ENCODE data around the gene MS4A4E.
"Not testable (repeated sequence)": the region's sequence is repeated elsewhere in the genome, so short reads cannot be mapped to it uniquely, and the experiment has no call there.

MS4A4E gene

DNA sequence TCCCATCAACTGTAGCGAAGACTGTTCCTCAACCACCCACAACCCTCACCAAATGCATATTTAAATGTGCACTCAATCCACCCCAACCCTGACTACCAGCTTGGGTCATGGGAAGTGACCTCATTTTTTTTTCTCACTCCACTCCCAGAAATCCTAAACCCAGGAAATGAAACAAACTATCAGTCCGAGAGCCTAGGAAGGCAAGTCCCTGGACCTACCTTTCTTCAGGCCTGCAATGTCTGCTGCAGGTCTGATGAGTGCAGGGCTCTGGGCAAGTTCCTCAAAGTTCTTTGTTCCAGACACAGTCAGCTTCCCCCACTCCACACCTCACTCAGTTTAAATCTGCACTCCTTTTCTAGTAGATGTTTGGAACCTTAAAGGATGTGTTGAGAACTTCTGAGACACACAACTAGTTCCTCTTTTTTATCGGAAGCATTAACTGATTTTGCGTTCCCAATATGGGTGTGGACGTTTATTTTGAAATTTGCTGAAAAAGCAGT, at the start of gene MS4A4E:
Gene MS4A4E, minus strand, starts transcription at position 398 of the 500 bp plus-strand sequence. CDS start 13,082 bp downstream, outside the sequence.
- Histone ChIP-seq H3K4me3 (ENCODE audit: low read depth, low read length) (no peak within 1 kb of the TSS), H3K27me3 (ENCODE audit: control insufficient read depth, insufficient read depth, low read length) (no peaks in the 10 kb centered on the region), H3K9me3 (ENCODE audit: control insufficient read depth, insufficient read depth, low read length) (no peaks in the 10 kb centered on the region; the same call in 1 of the 2 replicates), H3K4me1 (ENCODE audit: control insufficient read depth, insufficient read depth, low read length) (no peaks in the 10 kb centered on the region), H3K9ac (ENCODE audit: low read depth, low read length) (no peak within 1 kb of the TSS), H3K27ac (ENCODE audit: low read depth, low read length) (no peak within 1 kb of the TSS), H3K36me3 (ENCODE audit: control insufficient read depth, insufficient read depth, low read length) (no peaks in the 10 kb centered on the region)

DNA sequence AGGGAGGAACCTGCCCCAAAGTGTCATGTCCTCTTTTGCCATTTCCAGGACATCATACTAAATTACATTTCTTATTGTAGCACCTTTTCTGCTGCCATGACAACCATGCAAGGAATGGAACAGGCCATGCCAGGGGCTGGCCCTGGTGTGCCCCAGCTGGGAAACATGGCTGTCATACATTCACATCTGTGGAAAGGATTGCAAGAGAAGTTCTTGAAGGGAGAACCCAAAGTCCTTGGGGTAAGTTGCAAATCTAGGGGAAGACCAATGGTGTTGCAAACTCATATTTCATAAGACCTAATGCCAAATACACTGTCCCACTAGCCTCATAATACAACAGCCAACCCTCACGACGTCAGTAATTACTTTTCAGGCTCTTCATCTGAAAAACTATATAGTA, 49.2 kb upstream of the MS4A4E start:
- Histone ChIP-seq H3K9ac (ENCODE audit: low read depth, low read length) (no peak overlapping the region), H3K27ac (ENCODE audit: low read depth, low read length) (no peak overlapping the region), H3K9me3 (ENCODE audit: control insufficient read depth, insufficient read depth, low read length) (peaks cover 28% of the 10 kb centered on the region)

DNA sequence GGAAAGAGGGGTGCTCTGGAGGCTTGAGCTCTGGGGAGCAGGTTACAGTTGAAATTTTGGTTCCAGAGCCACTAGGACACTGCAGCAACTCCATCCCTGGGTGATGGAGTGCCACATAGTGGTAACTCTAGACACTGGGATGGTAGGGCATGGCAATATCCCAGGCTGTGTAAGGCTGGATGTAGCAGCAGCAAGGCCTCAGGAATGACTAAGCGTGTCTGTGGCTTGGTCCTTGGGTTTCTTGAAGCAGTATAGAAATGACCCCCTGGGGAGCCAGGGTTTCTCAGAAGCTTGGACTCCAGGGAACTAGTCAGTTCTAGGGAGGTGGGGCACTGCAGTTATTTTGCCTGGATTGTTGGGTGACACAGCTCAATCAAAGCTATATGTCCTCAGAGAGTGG, 45.6 kb upstream of the MS4A4E start:
- Histone ChIP-seq H3K27me3 (ENCODE audit: control insufficient read depth, insufficient read depth, low read length) (no peaks in the 10 kb centered on the region), H3K9me3 (ENCODE audit: control insufficient read depth, insufficient read depth, low read length) (peaks cover 36% of the 10 kb centered on the region), H3K4me1 (ENCODE audit: control insufficient read depth, insufficient read depth, low read length) (peaks cover 6% of the 10 kb centered on the region; the same call in 1 of the 2 replicates), H3K36me3 (ENCODE audit: control insufficient read depth, insufficient read depth, low read length) (no peaks in the 10 kb centered on the region), H3K27ac (ENCODE audit: low read depth, low read length) (no peak overlapping the region), H3K9ac (ENCODE audit: low read depth, low read length) (no peak overlapping the region), H3K4me3 (ENCODE audit: low read depth, low read length) (no peak overlapping the region)

More for the DNA sequence above, 49.2 kb upstream of the MS4A4E start:
- no peaks in the 10 kb centered on the region for H3K36me3 ChIP-seq (ENCODE audit: control insufficient read depth, insufficient read depth, low read length)
- no peaks in the 10 kb centered on the region for H3K27me3 ChIP-seq (ENCODE audit: control insufficient read depth, insufficient read depth, low read length)
- H3K4me1 ChIP-seq (ENCODE audit: control insufficient read depth, insufficient read depth, low read length), result no peaks in the 10 kb centered on the region
- H3K4me3 ChIP-seq (ENCODE audit: low read depth, low read length), result no peak overlapping the region

DNA sequence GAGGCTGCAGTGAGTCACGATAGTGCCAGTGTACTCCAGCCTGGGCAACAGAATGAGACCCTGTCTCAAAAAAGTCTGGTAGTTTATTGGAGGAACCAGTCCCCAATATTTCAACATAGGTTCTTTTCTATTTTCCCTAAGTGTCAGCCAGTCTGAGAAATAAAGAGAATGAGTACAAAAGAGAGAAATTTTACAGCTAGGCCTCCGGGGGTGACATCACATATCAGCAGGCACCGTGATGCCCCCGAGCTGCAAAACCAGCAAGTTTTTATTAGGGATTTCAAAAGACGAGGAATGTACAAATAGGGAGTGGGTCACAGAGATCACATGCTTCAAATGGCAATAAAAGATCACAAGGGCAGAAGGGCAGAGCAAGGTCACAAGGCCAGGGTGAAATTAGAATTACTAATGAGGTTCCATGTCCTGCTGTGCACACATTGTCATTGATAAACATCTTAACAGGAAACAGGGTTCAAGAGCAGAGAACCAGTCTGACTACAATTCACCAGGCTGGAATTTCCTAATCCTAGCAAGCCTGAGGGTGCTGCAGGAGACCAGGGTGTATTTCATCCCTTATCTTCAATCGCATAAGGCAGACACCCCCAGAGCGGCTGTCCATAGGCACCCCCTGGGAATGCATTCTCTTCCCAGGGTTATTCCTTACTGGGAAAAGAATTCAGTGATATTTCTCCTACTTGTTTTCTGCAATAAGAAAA, 42.6 kb upstream of the MS4A4E start:
- H3K36me3 ChIP-seq (ENCODE audit: control insufficient read depth, insufficient read depth, low read length); H3K9ac ChIP-seq (ENCODE audit: low read depth, low read length); H3K4me3 ChIP-seq (ENCODE audit: low read depth, low read length); H3K27me3 ChIP-seq (ENCODE audit: control insufficient read depth, insufficient read depth, low read length); H3K4me1 ChIP-seq (ENCODE audit: control insufficient read depth, insufficient read depth, low read length): not testable (repeated sequence)
- H3K27ac ChIP-seq (ENCODE audit: low read depth, low read length), result peak overlapping the region; percentile 47
- H3K9me3 ChIP-seq (ENCODE audit: control insufficient read depth, insufficient read depth, low read length), result peaks cover 36% of the 10 kb centered on the region

DNA sequence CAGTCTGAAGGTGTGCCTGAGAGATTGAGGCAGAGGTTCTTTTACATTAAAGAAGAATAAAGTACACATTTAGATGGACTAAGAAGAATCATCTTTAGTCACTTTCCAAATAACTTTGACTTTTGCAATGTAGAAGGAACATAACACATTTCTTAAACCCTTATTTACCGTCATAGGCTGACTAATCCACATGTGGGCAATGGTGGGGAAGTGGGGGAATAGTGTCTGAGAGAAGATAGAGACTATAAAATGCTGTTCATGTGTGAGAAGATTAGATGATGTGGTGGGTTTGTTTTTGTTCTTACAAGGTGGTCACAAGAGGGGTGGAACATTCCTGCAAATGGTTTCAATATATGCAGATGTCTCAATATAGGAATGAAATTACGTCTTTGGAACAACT, 39.3 kb upstream of the MS4A4E start:
- no peaks in the 10 kb centered on the region for H3K27me3 ChIP-seq (ENCODE audit: control insufficient read depth, insufficient read depth, low read length)
- no peak overlapping the region for H3K27ac ChIP-seq (ENCODE audit: low read depth, low read length)
- no peak overlapping the region for H3K4me3 ChIP-seq (ENCODE audit: low read depth, low read length)
- H3K9me3 ChIP-seq (ENCODE audit: control insufficient read depth, insufficient read depth, low read length), result peaks cover 9% of the 10 kb centered on the region
- peaks cover 6% of the 10 kb centered on the region; the same call in 1 of the 2 replicates for H3K4me1 ChIP-seq (ENCODE audit: control insufficient read depth, insufficient read depth, low read length)
- H3K9ac ChIP-seq (ENCODE audit: low read depth, low read length), result no peak overlapping the region
- H3K36me3 ChIP-seq (ENCODE audit: control insufficient read depth, insufficient read depth, low read length), result no peaks in the 10 kb centered on the region

DNA sequence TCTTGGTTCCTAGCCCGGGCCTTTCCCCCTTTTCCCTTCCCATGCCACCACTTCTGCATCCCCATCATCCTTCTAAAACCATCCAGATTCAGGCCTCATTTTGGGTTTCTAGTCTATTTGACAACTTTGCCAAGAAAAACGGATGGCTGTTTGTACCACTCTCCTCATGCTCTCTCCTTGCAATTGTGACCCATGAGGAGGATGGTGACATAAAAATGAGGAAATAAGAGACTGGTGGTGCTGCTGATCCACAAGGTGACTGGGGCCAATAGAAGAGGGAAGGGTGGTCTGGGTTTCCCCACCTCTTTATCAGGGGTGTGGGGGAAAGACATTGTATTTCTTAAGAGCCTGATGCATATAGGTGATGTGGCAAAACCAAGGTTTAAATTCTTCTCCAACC, 38.5 kb upstream of the MS4A4E start:
- no peaks in the 10 kb centered on the region for H3K36me3 ChIP-seq (ENCODE audit: control insufficient read depth, insufficient read depth, low read length)
- no peak overlapping the region for H3K27ac ChIP-seq (ENCODE audit: low read depth, low read length)
- no peak overlapping the region for H3K9ac ChIP-seq (ENCODE audit: low read depth, low read length)
- H3K27me3 ChIP-seq (ENCODE audit: control insufficient read depth, insufficient read depth, low read length), result no peaks in the 10 kb centered on the region
- no peak overlapping the region for H3K4me3 ChIP-seq (ENCODE audit: low read depth, low read length)
- H3K9me3 ChIP-seq (ENCODE audit: control insufficient read depth, insufficient read depth, low read length), result peaks cover 1% of the 10 kb centered on the region; the same call in 1 of the 2 replicates
- peaks cover 6% of the 10 kb centered on the region; the same call in 1 of the 2 replicates for H3K4me1 ChIP-seq (ENCODE audit: control insufficient read depth, insufficient read depth, low read length)

DNA sequence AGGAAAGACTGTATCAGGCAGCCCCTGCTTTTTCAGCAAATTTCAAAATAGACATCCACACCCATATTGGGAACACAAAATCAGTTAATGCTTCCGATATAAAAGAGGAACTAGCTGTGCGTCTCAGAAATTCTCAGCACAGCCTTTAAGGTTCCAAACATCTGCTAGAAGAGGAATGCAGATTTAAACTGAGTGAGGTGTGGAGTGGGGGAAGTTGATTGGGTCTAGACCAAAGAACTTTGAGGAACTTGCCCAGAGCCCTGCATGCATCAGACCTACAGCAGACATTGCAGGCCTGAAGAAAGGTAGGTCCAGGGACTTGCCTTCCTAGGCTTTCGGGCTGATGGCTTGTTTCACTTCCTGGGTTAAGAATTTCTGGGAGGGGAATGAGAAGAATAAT, 37.5 kb upstream of the MS4A4E start, which contains the start of gene MS4A4A:
Gene MS4A4A, plus strand, starts transcription at position 255 of the 400 bp plus-strand sequence. Its CDS starts 10 bp downstream, at position 265.
- Histone ChIP-seq H3K4me1 (ENCODE audit: control insufficient read depth, insufficient read depth, low read length) (peaks cover 15% of the 10 kb centered on the region), H3K9ac (ENCODE audit: low read depth, low read length) (no peak within 1 kb of the TSS), H3K27me3 (ENCODE audit: control insufficient read depth, insufficient read depth, low read length) (no peaks in the 10 kb centered on the region), H3K27ac (ENCODE audit: low read depth, low read length) (no peak within 1 kb of the TSS), H3K36me3 (ENCODE audit: control insufficient read depth, insufficient read depth, low read length) (no peaks in the 10 kb centered on the region), H3K9me3 (ENCODE audit: control insufficient read depth, insufficient read depth, low read length) (no peaks in the 10 kb centered on the region), H3K4me3 (ENCODE audit: low read depth, low read length) (no peak within 1 kb of the TSS)

DNA sequence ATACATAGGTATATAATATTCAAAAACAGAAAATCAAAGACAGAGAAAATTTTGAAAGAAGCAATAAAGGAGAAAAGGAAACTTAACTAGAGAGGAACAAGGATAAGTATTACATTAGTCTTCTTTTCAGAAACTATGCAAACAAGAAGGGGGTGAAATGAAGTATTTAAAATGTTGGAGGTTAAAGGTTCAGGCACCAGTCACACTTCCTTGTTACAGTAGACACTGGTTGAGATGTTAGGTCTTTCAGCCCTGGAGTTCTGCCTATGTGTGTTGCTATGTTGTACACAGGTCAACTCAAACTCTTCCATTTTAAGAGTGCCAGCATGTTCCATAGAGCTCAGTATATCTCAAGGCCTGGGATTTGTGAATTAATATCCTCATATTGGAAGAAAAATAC, 31.5 kb upstream of the MS4A4E start:
- no peak overlapping the region for H3K9ac ChIP-seq (ENCODE audit: low read depth, low read length)
- 0 out of 2 replicates have a peak, but pooled peaks cover 7% of the 10 kb centered on the region for H3K9me3 ChIP-seq (ENCODE audit: control insufficient read depth, insufficient read depth, low read length)
- no peak overlapping the region for H3K27ac ChIP-seq (ENCODE audit: low read depth, low read length)
- H3K36me3 ChIP-seq (ENCODE audit: control insufficient read depth, insufficient read depth, low read length), result no peaks in the 10 kb centered on the region
- peaks cover 17% of the 10 kb centered on the region for H3K4me1 ChIP-seq (ENCODE audit: control insufficient read depth, insufficient read depth, low read length)
- no peaks in the 10 kb centered on the region for H3K27me3 ChIP-seq (ENCODE audit: control insufficient read depth, insufficient read depth, low read length)
- H3K4me3 ChIP-seq (ENCODE audit: low read depth, low read length), result no peak overlapping the region

DNA sequence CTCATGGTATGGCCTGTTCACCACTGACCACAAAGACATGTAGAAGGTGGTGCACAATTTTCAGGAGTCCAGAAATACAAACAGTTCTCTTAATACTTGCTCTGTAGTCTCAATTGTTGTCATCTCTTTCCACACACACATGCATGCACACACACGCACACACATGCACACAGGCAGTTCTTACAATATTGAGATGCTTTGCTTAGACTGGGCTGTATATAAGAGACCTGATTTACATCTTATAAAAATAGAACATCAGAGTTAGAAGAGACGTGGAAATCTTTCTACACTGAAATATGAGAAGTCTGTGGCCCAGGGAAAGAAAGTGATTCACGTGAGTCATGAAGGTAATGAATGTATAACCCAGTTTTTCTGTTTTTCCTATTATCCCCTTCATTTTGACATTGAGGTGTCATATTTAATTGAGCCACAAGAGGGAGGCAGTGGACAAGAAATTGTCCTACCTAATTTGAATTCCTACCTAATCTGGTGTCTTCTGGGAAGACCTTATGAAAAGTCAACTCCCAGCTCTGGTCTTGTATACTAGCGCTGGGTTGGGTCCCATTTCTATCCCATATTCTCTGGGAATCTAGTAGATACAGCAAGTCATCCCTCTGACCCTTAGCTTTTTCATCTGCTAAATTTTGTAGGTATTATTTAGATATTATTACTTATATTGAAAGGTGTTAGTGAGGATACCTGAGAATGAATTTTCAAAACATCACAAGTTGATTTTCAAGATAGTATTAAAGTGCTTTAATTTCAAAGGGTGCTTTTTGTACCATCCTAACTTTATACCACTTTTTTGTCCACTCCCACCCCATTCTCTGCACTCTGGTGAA, 22.7 kb upstream of the MS4A4E start:
- Histone ChIP-seq H3K27ac (ENCODE audit: low read depth, low read length) (no peak overlapping the region), H3K27me3 (ENCODE audit: control insufficient read depth, insufficient read depth, low read length) (no peaks in the 10 kb centered on the region), H3K9ac (ENCODE audit: low read depth, low read length) (no peak overlapping the region), H3K4me1 (ENCODE audit: control insufficient read depth, insufficient read depth, low read length) (no peaks in the 10 kb centered on the region), H3K9me3 (ENCODE audit: control insufficient read depth, insufficient read depth, low read length) (peaks cover 20% of the 10 kb centered on the region), H3K4me3 (ENCODE audit: low read depth, low read length) (no peak overlapping the region), H3K36me3 (ENCODE audit: control insufficient read depth, insufficient read depth, low read length) (no peaks in the 10 kb centered on the region)

DNA sequence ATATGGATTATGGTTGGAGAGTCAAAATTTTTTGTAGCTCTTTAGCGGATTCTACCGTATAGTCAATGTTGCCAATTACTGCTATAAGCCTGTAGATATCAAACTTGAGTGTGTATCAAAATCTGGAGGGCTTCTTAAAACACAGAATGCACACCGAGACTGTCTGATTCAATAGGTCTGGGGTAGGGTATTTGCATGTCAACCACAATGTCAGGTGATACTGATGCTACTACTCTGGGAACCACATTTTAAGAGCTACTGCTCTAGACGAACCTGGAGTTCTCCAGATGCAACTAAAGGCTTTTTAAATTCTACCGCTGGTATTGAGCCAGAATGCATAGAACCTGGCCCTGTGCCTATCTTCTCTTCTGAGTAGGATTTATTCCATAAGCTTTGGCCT, 21.7 kb upstream of the MS4A4E start:
- Histone ChIP-seq H3K9ac (ENCODE audit: low read depth, low read length) (no peak overlapping the region), H3K4me3 (ENCODE audit: low read depth, low read length) (no peak overlapping the region), H3K9me3 (ENCODE audit: control insufficient read depth, insufficient read depth, low read length) (peaks cover 20% of the 10 kb centered on the region), H3K27me3 (ENCODE audit: control insufficient read depth, insufficient read depth, low read length) (no peaks in the 10 kb centered on the region), H3K27ac (ENCODE audit: low read depth, low read length) (no peak overlapping the region), H3K4me1 (ENCODE audit: control insufficient read depth, insufficient read depth, low read length) (no peaks in the 10 kb centered on the region), H3K36me3 (ENCODE audit: control insufficient read depth, insufficient read depth, low read length) (no peaks in the 10 kb centered on the region)

DNA sequence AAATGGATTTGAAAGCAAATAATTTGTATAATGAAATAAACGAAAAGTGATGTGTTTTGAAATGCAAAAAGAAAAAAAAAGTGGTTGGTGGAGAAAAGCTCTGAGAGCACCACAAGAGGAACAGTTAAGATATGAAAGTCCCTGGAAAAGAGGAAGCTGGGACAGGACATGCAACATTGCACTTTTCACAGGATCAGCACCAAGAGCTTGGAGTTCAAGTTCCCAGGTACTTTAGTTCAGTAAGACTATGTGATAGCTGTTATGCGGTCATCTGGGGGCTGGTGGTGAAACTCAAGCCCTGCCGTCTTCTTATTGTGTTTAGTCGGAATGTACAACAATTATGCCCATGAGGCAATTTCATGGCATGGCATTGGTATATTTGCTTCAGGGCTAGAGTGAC, 20.5 kb upstream of the MS4A4E start:
- Histone ChIP-seq H3K9ac (ENCODE audit: low read depth, low read length) (no peak overlapping the region), H3K27me3 (ENCODE audit: control insufficient read depth, insufficient read depth, low read length) (no peaks in the 10 kb centered on the region), H3K27ac (ENCODE audit: low read depth, low read length) (no peak overlapping the region), H3K4me3 (ENCODE audit: low read depth, low read length) (no peak overlapping the region), H3K9me3 (ENCODE audit: control insufficient read depth, insufficient read depth, low read length) (peaks cover 19% of the 10 kb centered on the region), H3K4me1 (ENCODE audit: control insufficient read depth, insufficient read depth, low read length) (no peaks in the 10 kb centered on the region), H3K36me3 (ENCODE audit: control insufficient read depth, insufficient read depth, low read length) (no peaks in the 10 kb centered on the region)
